Osteoblast (primary cell): ENCODE measurements around the gene KIDINS220. TPM values are rescaled to one million over a fixed set of nuclear protein-coding genes. Genes with fewer than 3 reads are reported as not detected.
A peak's percentile ranks its signal among the peaks of the same experiment; 100 is the strongest.

ENCODE experiments used
- DNase-seq: peaks from one replicate; pipeline ENCODE4 v3.0.0; 2011; ENCODE audit warnings: low spot score, mixed read lengths; ENCODE audit not compliant: insufficient read length; ENCODE audit errors: missing footprints
- H2AFZ ChIP-seq: 2 replicates; pipeline ENCODE4 v1.6.0; 2011; ENCODE audit warnings: mild to moderate bottlenecking, low read length
- H3K27ac ChIP-seq: 2 replicates; pipeline ENCODE4 v1.5.1; 2011; ENCODE audit warnings: mild to moderate bottlenecking, low read depth, low read length, moderate library complexity
- H3K27me3 ChIP-seq: 2 replicates; pipeline ENCODE4 v1.6.0; 2012; ENCODE audit warnings: mild to moderate bottlenecking, control low read depth, inconsistent platforms, low read length, moderate library complexity; ENCODE audit not compliant: insufficient read depth
- H3K36me3 ChIP-seq: 2 replicates; pipeline ENCODE4 v1.5.1; 2011; ENCODE audit warnings: mild to moderate bottlenecking, low read length, control low read depth, moderate library complexity; ENCODE audit not compliant: insufficient read depth
- H3K4me1 ChIP-seq: 2 replicates; pipeline ENCODE4 v1.5.1; 2011; ENCODE audit warnings: mild to moderate bottlenecking, low read length, control low read depth, moderate library complexity; ENCODE audit not compliant: insufficient read depth
- H3K4me2 ChIP-seq: 2 replicates; pipeline ENCODE4 v1.6.0; 2011; ENCODE audit warnings: mild to moderate bottlenecking, low read length; ENCODE audit not compliant: insufficient read depth
- H3K4me3 ChIP-seq: fragments of 200-600 bp; sonication (generic); 3 replicates; pipeline ENCODE4 v1.5.1; 2012; ENCODE audit warnings: mild to moderate bottlenecking, low read length, inconsistent platforms; ENCODE audit not compliant: insufficient read depth
- H3K79me2 ChIP-seq: 2 replicates; pipeline ENCODE4 v1.6.0; 2012; ENCODE audit warnings: mild to moderate bottlenecking, low read length, control low read depth, inconsistent platforms; ENCODE audit not compliant: insufficient read depth
- H3K9me3 ChIP-seq: 2 replicates; pipeline ENCODE4 v1.5.1; 2011; ENCODE audit warnings: low read depth, low read length, control low read depth
- H4K20me1 ChIP-seq: 2 replicates; pipeline ENCODE4 v1.6.0; 2012; ENCODE audit warnings: mild to moderate bottlenecking, low read length, control low read depth; ENCODE audit not compliant: insufficient read depth
- CTCF ChIP-seq: IDR thresholded peaks from 2 replicates; pipeline ENCODE4 v1.5.1; 2011; ENCODE audit warnings: mild to moderate bottlenecking, low read depth, low read length, moderate library complexity; ENCODE audit errors: extremely low read depth
- total RNA-seq: library from RNA; depleted of rRNA; stranded (reverse); fragments of >200 nt; gene quantifications from 2 replicates; pipeline ENCODE4 v1.2.3, GENCODE V29; 2012

The KIDINS220 gene
- total RNA-seq, 1 donor, result 134 TPM

- Histone ChIP-seq H3K27me3 (no peaks in the 10 kb centered on the region), H4K20me1 (no peaks in the 10 kb centered on the region), H3K4me1 (no peaks in the 10 kb centered on the region), H3K4me2 (no peak overlapping the region), H3K9me3 (no peaks in the 10 kb centered on the region), H3K27ac (no peak overlapping the region), H3K4me3 (no peak overlapping the region), H3K36me3 (no peaks in the 10 kb centered on the region), H2AFZ (no peak overlapping the region), H3K79me2 (no peaks in the 10 kb centered on the region)
- peak; percentile 68 for DNase-seq
- no peak for TF ChIP-seq CTCF
Observed at GRCh38 chr2:8710951-8711350, 126.5 kb downstream of the KIDINS220 start.

DNA sequence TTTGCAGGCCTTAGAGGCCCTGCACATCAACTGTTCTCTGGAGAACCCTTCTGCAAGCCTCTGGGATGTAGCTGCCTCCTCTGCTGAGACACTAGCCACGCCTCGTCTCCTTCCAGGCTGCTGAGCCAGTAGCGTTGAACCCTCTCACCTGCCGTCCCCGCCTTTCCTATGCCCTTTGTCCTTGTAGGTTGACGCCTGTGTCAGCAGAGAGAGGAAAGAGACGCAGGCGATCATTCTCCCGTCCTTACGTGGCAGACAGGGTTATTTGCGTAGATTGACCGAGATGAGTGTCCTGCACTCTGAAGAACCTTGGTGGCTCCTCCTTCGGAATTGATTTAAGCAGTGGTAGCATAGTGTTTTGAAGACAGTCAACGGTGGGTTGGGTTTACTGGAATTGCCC, 127.8 kb downstream of the KIDINS220 start:
- H3K27me3 ChIP-seq, result no peaks in the 10 kb centered on the region
- TF ChIP-seq CTCF, result no peak

DNA sequence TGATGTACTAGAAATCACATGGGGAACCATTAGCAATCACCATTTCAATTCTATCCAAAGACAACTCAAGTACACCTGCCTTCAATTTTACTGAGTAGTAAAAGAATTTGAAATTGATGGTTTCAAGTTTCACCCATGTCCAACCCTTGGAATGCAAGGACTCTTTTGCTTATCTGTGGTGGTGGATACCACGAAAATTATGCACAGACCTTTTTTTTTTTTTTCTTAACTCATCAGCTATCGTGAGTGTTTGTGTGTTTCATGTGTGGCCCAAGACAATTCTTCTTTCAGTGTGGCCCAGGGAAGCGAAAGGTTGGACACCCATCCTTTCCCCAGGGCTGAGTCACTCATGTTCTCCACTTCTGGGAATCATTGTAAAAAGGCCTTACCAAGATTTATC, 132.5 kb downstream of the KIDINS220 start:
- Histone ChIP-seq H3K4me2 (no peak overlapping the region), H3K36me3 (no peaks in the 10 kb centered on the region), H3K27ac (no peak overlapping the region), H3K4me3 (no peak overlapping the region), H3K9me3 (no peaks in the 10 kb centered on the region), H2AFZ (no peak overlapping the region), H3K27me3 (no peaks in the 10 kb centered on the region), H4K20me1 (no peaks in the 10 kb centered on the region), H3K4me1 (no peaks in the 10 kb centered on the region), H3K79me2 (no peaks in the 10 kb centered on the region)
- no peak for DNase-seq
- no peak for TF ChIP-seq CTCF

More for the DNA sequence above, 127.8 kb downstream of the KIDINS220 start:
- Histone ChIP-seq H2AFZ (no peak overlapping the region), H3K27ac (no peak overlapping the region), H3K36me3 (no peaks in the 10 kb centered on the region), H3K4me1 (no peaks in the 10 kb centered on the region), H3K4me3 (no peak overlapping the region), H4K20me1 (no peaks in the 10 kb centered on the region), H3K4me2 (no peak overlapping the region), H3K79me2 (no peaks in the 10 kb centered on the region), H3K9me3 (no peaks in the 10 kb centered on the region)
- no peak for DNase-seq

GRCh38 chr2:8701681-8702379, 135.6 kb downstream of the KIDINS220 start:
- peak overlapping the region; percentile 51 for H3K4me3 ChIP-seq
- H2AFZ ChIP-seq, result peak overlapping the region; percentile 78
- no peak overlapping the region for H3K27ac ChIP-seq
- no peaks in the 10 kb centered on the region for H3K79me2 ChIP-seq
- H3K9me3 ChIP-seq, result no peaks in the 10 kb centered on the region
- TF ChIP-seq CTCF, result no peak
- H3K4me2 ChIP-seq, result peak overlapping the region; percentile 71
- H4K20me1 ChIP-seq, result no peaks in the 10 kb centered on the region
- DNase-seq, result peak; percentile 66
- H3K36me3 ChIP-seq, result no peaks in the 10 kb centered on the region
- no peaks in the 10 kb centered on the region for H3K4me1 ChIP-seq
- no peaks in the 10 kb centered on the region for H3K27me3 ChIP-seq
